HCT116 (cell line): ENCODE results near the gene CKAP2L. TPM values are rescaled to one million over a fixed set of nuclear protein-coding genes. Genes with fewer than 3 reads are reported as not detected.
A peak's percentile ranks its signal among the peaks of the same experiment; 100 is the strongest.

Experiments used
- ATAC-seq: fragments of 200-7000 bp; cut with Tn5 transposase; 2 replicates; pipeline ENCODE4 v1.9.1; 2020; ENCODE audit warnings: mild to moderate bottlenecking, moderate library complexity
- BruUV-seq: library from RNA; stranded (reverse); fragments of 400-500 nt; replicated peaks from 2 replicates; lab custom pipeline; 2021; lab: Mats Ljungman, UMichigan
- CTCF ChIA-PET: fragments of 300-600 bp; sonication (Branson Sonifier 250); formaldehyde crosslinking; loops from one replicate; lab custom pipeline; 2021; ENCODE audit warnings: antibody characterized with exemption; lab: Charles Lee
- POLR2A ChIA-PET: fragments of 300-600, 350-600 bp; sonication (Branson Sonifier 250); formaldehyde crosslinking; loops from one replicate; lab custom pipeline; 2021; ENCODE audit warnings: antibody characterized with exemption; lab: Charles Lee
- RAD21 ChIA-PET, 2 experiments: fragments of 300-600 bp; sonication (Branson Sonifier 250); formaldehyde crosslinking; loops; one replicate each; lab custom pipeline; 2023; ENCODE audit warnings: low total read pairs in 2 of 2; ENCODE audit not compliant: uncharacterized antibody in 2 of 2, unreplicated experiment in 2 of 2, low non-redundant PET in 1 of 2; lab: Charles Lee
- DNase-seq: peaks from one replicate; pipeline ENCODE4 v3.0.0-alpha.2; 2010; ENCODE audit warnings: low read depth, low spot score
- H2AFZ ChIP-seq: fragments of 200-600 bp; shearing (Covaris generic), sonication (generic); 2 replicates; pipeline ENCODE4 v1.6.1; 2017; ENCODE audit warnings: low read depth, mixed run types, mixed read lengths, antibody characterized with exemption, low read length; ENCODE audit not compliant: poor library complexity, severe bottlenecking
- H3K27ac ChIP-seq: 2 replicates; pipeline ENCODE4 v1.5.1; 2012; ENCODE audit warnings: low read depth, low read length
- H3K27me3 ChIP-seq: fragments of 200-600 bp; sonication (generic); 2 replicates; pipeline ENCODE4 v1.6.1; 2016; ENCODE audit warnings: mixed run types, low read length, mixed read lengths; ENCODE audit not compliant: insufficient read depth
- H3K36me3 ChIP-seq, 2 experiments: fragments of 200-500 bp in 1 of 2; fragments of 200-600 bp in 1 of 2; sonication (Bioruptor generic) in 1 of 2; sonication (generic) in 1 of 2; 2 replicates each; pipeline versions ENCODE4 v1.5.1 to v1.6.1; 2014 to 2016; ENCODE audit warnings: low read length in 2 of 2, inconsistent platforms in 1 of 2, mixed read lengths in 1 of 2, mixed run types in 1 of 2; ENCODE audit not compliant: insufficient read depth in 2 of 2, control insufficient read depth in 1 of 2
- H3K4me1 ChIP-seq, 2 experiments: fragments of 200-600 bp in 1 of 2; sonication (generic) in 1 of 2; 2 replicates each; pipeline versions ENCODE4 v1.5.1 to v1.6.1; 2012 to 2017; ENCODE audit warnings: low read length in 2 of 2, inconsistent platforms in 1 of 2, mild to moderate bottlenecking in 1 of 2, mixed read lengths in 1 of 2, mixed run types in 1 of 2, moderate library complexity in 1 of 2; ENCODE audit not compliant: insufficient read depth in 2 of 2, control insufficient read depth in 1 of 2
- H3K4me2 ChIP-seq: fragments of 200-600 bp; sonication (generic); 2 replicates; pipeline ENCODE4 v1.6.1; 2017; ENCODE audit warnings: mixed run types, low read length, mixed read lengths
- H3K4me3 ChIP-seq, 2 experiments: fragments of 200-600 bp in 1 of 2; sonication (generic) in 1 of 2; replicated peaks in 1 of 2; 2 replicates each; pipeline ENCODE4 v1.5.1; 2011 to 2016; ENCODE audit warnings: low read length in 2 of 2, control low read depth in 1 of 2, low read depth in 1 of 2, mild to moderate bottlenecking in 1 of 2, mixed read lengths in 1 of 2, mixed run types in 1 of 2
- H3K79me2 ChIP-seq: fragments of 200-600 bp; sonication (generic); 2 replicates; pipeline ENCODE4 v1.6.1; 2017; ENCODE audit warnings: mild to moderate bottlenecking, mixed run types, low read length, moderate library complexity, mixed read lengths; ENCODE audit not compliant: insufficient read depth
- H3K9ac ChIP-seq: fragments of 200-600 bp; sonication (generic); 2 replicates; pipeline ENCODE4 v1.6.1; 2016; ENCODE audit warnings: low read length, mixed read lengths
- H3K9me2 ChIP-seq: fragments of 200-600 bp; sonication (generic), shearing (Covaris generic); 2 replicates; pipeline ENCODE4 v1.6.1; 2017; ENCODE audit warnings: mixed run types, mild to moderate bottlenecking, moderate library complexity; ENCODE audit not compliant: insufficient read depth
- H3K9me3 ChIP-seq, 2 experiments: fragments of 200-500 bp in 1 of 2; fragments of 200-600 bp in 1 of 2; sonication (Bioruptor generic) in 1 of 2; sonication (generic) in 1 of 2; 2 replicates each; pipeline ENCODE4 v1.6.1; 2014 to 2017; ENCODE audit warnings: low read length in 2 of 2, mixed read lengths in 2 of 2, inconsistent platforms in 1 of 2, low read depth in 1 of 2, mild to moderate bottlenecking in 1 of 2, mixed run types in 1 of 2, moderate library complexity in 1 of 2; ENCODE audit not compliant: control insufficient read depth in 1 of 2, insufficient read depth in 1 of 2
- H4K20me1 ChIP-seq: fragments of 200-600 bp; sonication (generic), shearing (Covaris generic); 2 replicates; pipeline ENCODE4 v1.6.1; 2017; ENCODE audit warnings: mixed run types, mild to moderate bottlenecking, moderate library complexity; ENCODE audit not compliant: insufficient read depth
- ATF3 ChIP-seq: IDR thresholded peaks from 2 replicates; pipeline ENCODE4 v1.6.1; 2012
- CBX3 ChIP-seq: IDR thresholded peaks from 2 replicates; pipeline ENCODE4 v1.6.1; 2012; ENCODE audit warnings: low read depth
- CEBPB ChIP-seq: IDR thresholded peaks from 2 replicates; pipeline ENCODE4 v1.6.1; 2012; ENCODE audit warnings: low read depth
- EGR1 ChIP-seq: IDR thresholded peaks from 2 replicates; pipeline ENCODE4 v1.6.1; 2012; ENCODE audit warnings: low read depth
- ELF1 ChIP-seq: IDR thresholded peaks from 2 replicates; pipeline ENCODE4 v1.6.1; 2012; ENCODE audit warnings: low read depth, borderline replicate concordance
- MAX ChIP-seq: IDR thresholded peaks from 2 replicates; pipeline ENCODE4 v1.6.1; 2012
- POLR2AphosphoS5 ChIP-seq: IDR thresholded peaks from 2 replicates; pipeline ENCODE4 v1.6.1; 2011; ENCODE audit warnings: mild to moderate bottlenecking, low read depth, low read length, moderate library complexity
- RAD21 ChIP-seq: IDR thresholded peaks from 2 replicates; pipeline ENCODE4 v1.6.1; 2012; ENCODE audit warnings: low read depth, mild to moderate bottlenecking
- SP1 ChIP-seq: IDR thresholded peaks from 2 replicates; pipeline ENCODE4 v1.6.1; 2012; ENCODE audit warnings: low read depth
- SRF ChIP-seq: IDR thresholded peaks from 2 replicates; pipeline ENCODE4 v1.6.1; 2012; ENCODE audit warnings: low read depth
- TCF7L2 ChIP-seq: IDR thresholded peaks from 2 replicates; pipeline ENCODE4 v1.7.0; 2011; ENCODE audit warnings: borderline replicate concordance, inconsistent platforms; ENCODE audit not compliant: insufficient read depth, insufficient read length; ENCODE audit errors: extremely low read depth
- ZNF274 ChIP-seq: fragments of 200-500 bp; sonication (Bioruptor generic); IDR thresholded peaks from 2 replicates; pipeline ENCODE4 v1.6.1; 2014; ENCODE audit warnings: mild to moderate bottlenecking, low read depth, low read length, inconsistent platforms
- intact Hi-C: fragments of 100-400 bp; cut with micrococcal nuclease; formaldehyde crosslinking; loops from 2 replicates; pipeline ENCODE4 v1.10.0; 2022
- total RNA-seq: library from RNA; stranded (reverse); gene quantifications from one replicate; pipeline ENCODE4 v1.2.1, GENCODE V29; 2021; ENCODE audit not compliant: unreplicated experiment

CKAP2L gene
- total RNA-seq, 1 experiment from 2014 or later = 27.5 TPM

GRCh38 chr2:112795774-112796173, 31.4 kb upstream of the CKAP2L start (continued):
- no peak for TF ChIP-seq SP1

GRCh38 chr2:112794841-112795240, 30.4 kb upstream of the CKAP2L start:
- TF ChIP-seq ELF1 (no peak), EGR1 (no peak), SRF (no peak)
- TF ChIP-seq, all 23 proteins: peak for 0
- H3K9ac ChIP-seq = no peak overlapping the region
- no peaks in the 10 kb centered on the region for H3K9me2 ChIP-seq
- H3K27me3 ChIP-seq = no peaks in the 10 kb centered on the region
- H3K79me2 ChIP-seq = no peaks in the 10 kb centered on the region
- ChIA-PET CTCF (interaction anchor here (0.6 kb wide), 1 partner anchor 9 kb away, joined by 3 read pairs; no protein-coding TSS in a partner anchor), POLR2A (no interaction called here), RAD21 (no interaction called here)
- H3K9me3 ChIP-seq = no peaks in the 10 kb centered on the region
- BruUV-seq = no TSS peak
- H2AFZ ChIP-seq = no peak overlapping the region
- H3K36me3 ChIP-seq = no peaks in the 10 kb centered on the region
- no peaks in the 10 kb centered on the region for H4K20me1 ChIP-seq
- DNase-seq = no peak
- peaks cover 0 to 4% of the 10 kb centered on the region in 2 experiments; a peak in 1 of 4 replicates for H3K4me1 ChIP-seq
- H3K4me2 ChIP-seq = no peak overlapping the region
- no peak for ATAC-seq
- no peak overlapping the region for H3K27ac ChIP-seq
- intact Hi-C loops = no loop called here
- H3K4me3 ChIP-seq = no peak overlapping the region

- no peaks in the 10 kb centered on the region for H3K9me3 ChIP-seq
- peaks cover 0 to 4% of the 10 kb centered on the region in 2 experiments; a peak in 1 of 4 replicates for H3K4me1 ChIP-seq
- H3K9ac ChIP-seq = no peak overlapping the region
- no peak overlapping the region for H3K4me3 ChIP-seq
- intact Hi-C loops = no loop called here
- no peaks in the 10 kb centered on the region for H3K36me3 ChIP-seq
- POLR2A ChIA-PET = no interaction called here
- H3K4me2 ChIP-seq = no peak overlapping the region
- no peaks in the 10 kb centered on the region for H3K9me2 ChIP-seq
- no peak overlapping the region for H2AFZ ChIP-seq
- H3K79me2 ChIP-seq = no peaks in the 10 kb centered on the region
- RAD21 ChIA-PET = no interaction called here
- no peaks in the 10 kb centered on the region for H3K27me3 ChIP-seq
- CTCF ChIA-PET = interaction anchor here (0.6 to 1.4 kb wide), 2 partner anchors 8 to 46 kb away, joined by 3 read pairs; no protein-coding TSS in a partner anchor
- peak; percentile 49 for DNase-seq
- no peak overlapping the region for H3K27ac ChIP-seq
- ATAC-seq = no peak
- H4K20me1 ChIP-seq = no peaks in the 10 kb centered on the region
- TF ChIP-seq SRF = no peak
- peak; percentile 73 for TF ChIP-seq MAX
- TF ChIP-seq RAD21 = 0 out of 2 replicates have a peak, but pooled peaks have one; percentile 5
- TF ChIP-seq ZNF274 = no peak
- peak; percentile 62 for TF ChIP-seq SP1
- TF ChIP-seq POLR2AphosphoS5 = peak; percentile 44; the same call in 1 of the 2 replicates
- TF ChIP-seq ELF1 = no peak
- peak; percentile 91 for TF ChIP-seq CEBPB
- TF ChIP-seq CBX3 = peak; percentile 56; the same call in 1 of the 2 replicates
- peak; percentile 83 for TF ChIP-seq ATF3
- TF ChIP-seq TCF7L2 = peak; percentile 14
- no TSS peak for BruUV-seq
Measured at GRCh38 chr2:112794131-112794733, 29.8 kb upstream of the CKAP2L start.
